Type B pancreatic cell (in vitro differentiated cells): ENCODE data around the gene LIMCH1. TPM values are rescaled to one million over a fixed set of nuclear protein-coding genes. Genes with fewer than 3 reads are reported as not detected.

Source experiments
- DNase-seq: peaks from one replicate; pipeline ENCODE4 v3.0.0; 2021; ENCODE audit warnings: mixed read lengths; ENCODE audit not compliant: unreplicated experiment; ENCODE audit errors: extremely low spot score
- H3K27ac Mint-ChIP-seq: 2 replicates; pipeline ENCODE4 v1.8.0; 2021; ENCODE audit warnings: mild to moderate bottlenecking, mixed read lengths
- H3K27me3 Mint-ChIP-seq: 2 replicates; pipeline ENCODE4 v1.8.0; 2021; ENCODE audit warnings: mixed read lengths
- H3K36me3 Mint-ChIP-seq: 2 replicates; pipeline ENCODE4 v1.8.0; 2021; ENCODE audit warnings: mixed read lengths
- H3K4me1 Mint-ChIP-seq: one replicate; pipeline ENCODE4 v1.8.0; 2021; ENCODE audit warnings: mixed read lengths; ENCODE audit not compliant: unreplicated experiment
- H3K4me3 Mint-ChIP-seq: 2 replicates; pipeline ENCODE4 v1.8.0; 2021; ENCODE audit warnings: mild to moderate bottlenecking, mixed read lengths
- H3K9me3 Mint-ChIP-seq: 2 replicates; pipeline ENCODE4 v1.8.0; 2021; ENCODE audit warnings: mixed read lengths
- CTCF ChIP-seq: fragments of 200-600 bp; sonication (generic); conservative IDR thresholded peaks from 2 replicates; pipeline ENCODE4 v1.5.0; 2021; ENCODE audit warnings: antibody characterized with exemption, mild to moderate bottlenecking
- total RNA-seq: library from RNA; stranded (reverse); gene quantifications from 2 replicates; pipeline ENCODE4 v1.2.1, GENCODE V29; 2021; ENCODE audit warnings: low replicate concordance

Gene LIMCH1
- total RNA-seq, 1 donor from 2014 or later = 67.9 TPM

DNA sequence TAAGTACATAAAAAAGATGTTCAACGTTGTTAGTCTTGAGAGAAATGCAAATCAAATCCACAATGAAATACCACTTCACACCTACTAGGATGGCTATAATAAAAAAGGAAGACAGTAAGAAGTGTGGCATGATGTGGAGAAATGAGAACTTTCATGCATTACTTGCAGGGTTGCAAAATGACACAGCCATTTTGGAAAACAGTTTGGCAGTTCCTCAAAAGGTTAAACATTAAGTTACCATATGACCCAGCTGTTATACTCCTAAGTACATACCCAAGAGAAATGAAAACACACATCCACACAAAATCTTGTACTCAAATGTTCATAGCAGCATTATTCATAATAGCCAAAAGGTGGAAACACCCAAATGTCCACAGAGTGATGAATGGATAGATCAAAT is 25.8 kb upstream of the LIMCH1 start:
- Mint-ChIP-seq H3K27me3 (peaks cover 11% of the 10 kb centered on the region), H3K4me3 (no peak overlapping the region), H3K9me3 (peaks cover 19% of the 10 kb centered on the region), H3K27ac (no peak overlapping the region), H3K4me1 (no peaks in the 10 kb centered on the region), H3K36me3 (peaks cover 17% of the 10 kb centered on the region)
- no peak for DNase-seq
- no peak for TF ChIP-seq CTCF

- H3K4me3 Mint-ChIP-seq = no peak overlapping the region
- DNase-seq = no peak
- H3K9me3 Mint-ChIP-seq = peaks cover 19% of the 10 kb centered on the region
- H3K36me3 Mint-ChIP-seq = peaks cover 17% of the 10 kb centered on the region
- no peak overlapping the region for H3K27ac Mint-ChIP-seq
- no peaks in the 10 kb centered on the region for H3K4me1 Mint-ChIP-seq
- no peak for TF ChIP-seq CTCF
- peaks cover 11% of the 10 kb centered on the region for H3K27me3 Mint-ChIP-seq
These were observed 25.4 kb upstream of the LIMCH1 start for GRCh38 chr4:41512596-41512995.

DNA sequence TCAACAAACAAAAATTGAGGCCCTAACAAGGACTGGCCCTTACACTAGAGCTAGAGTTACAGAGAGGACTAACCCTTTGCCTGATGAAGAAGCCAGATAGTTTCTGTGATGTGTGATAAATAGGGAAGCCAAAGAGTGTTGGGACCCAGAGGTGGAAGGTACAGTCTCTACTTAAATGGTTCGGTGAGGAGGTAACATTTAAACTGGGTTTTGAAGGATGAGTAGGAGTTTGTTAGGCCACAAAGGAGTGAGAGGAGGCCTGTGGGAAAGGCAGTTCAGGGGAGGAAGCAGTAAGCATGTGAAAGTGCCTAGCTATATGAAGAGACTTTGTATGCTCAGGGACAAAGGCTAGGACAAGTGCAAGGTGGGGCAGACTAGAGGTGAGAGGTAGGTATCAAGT is 23.8 kb upstream of the LIMCH1 start:
- H3K36me3 Mint-ChIP-seq = peaks cover 10% of the 10 kb centered on the region
- TF ChIP-seq CTCF = no peak
- peaks cover 10% of the 10 kb centered on the region for H3K9me3 Mint-ChIP-seq
- H3K4me3 Mint-ChIP-seq = no peak overlapping the region
- no peak for DNase-seq
- no peak overlapping the region for H3K27ac Mint-ChIP-seq
- no peaks in the 10 kb centered on the region for H3K4me1 Mint-ChIP-seq
- peaks cover 11% of the 10 kb centered on the region for H3K27me3 Mint-ChIP-seq

GRCh38 chr4:41514766-41515481 is 23.0 kb upstream of the LIMCH1 start:
- peaks cover 11% of the 10 kb centered on the region for H3K27me3 Mint-ChIP-seq
- H3K4me3 Mint-ChIP-seq = no peak overlapping the region
- no peak for DNase-seq
- no peak for TF ChIP-seq CTCF
- peaks cover 10% of the 10 kb centered on the region for H3K9me3 Mint-ChIP-seq
- H3K36me3 Mint-ChIP-seq = peaks cover 10% of the 10 kb centered on the region
- H3K27ac Mint-ChIP-seq = no peak overlapping the region
- no peaks in the 10 kb centered on the region for H3K4me1 Mint-ChIP-seq

DNA sequence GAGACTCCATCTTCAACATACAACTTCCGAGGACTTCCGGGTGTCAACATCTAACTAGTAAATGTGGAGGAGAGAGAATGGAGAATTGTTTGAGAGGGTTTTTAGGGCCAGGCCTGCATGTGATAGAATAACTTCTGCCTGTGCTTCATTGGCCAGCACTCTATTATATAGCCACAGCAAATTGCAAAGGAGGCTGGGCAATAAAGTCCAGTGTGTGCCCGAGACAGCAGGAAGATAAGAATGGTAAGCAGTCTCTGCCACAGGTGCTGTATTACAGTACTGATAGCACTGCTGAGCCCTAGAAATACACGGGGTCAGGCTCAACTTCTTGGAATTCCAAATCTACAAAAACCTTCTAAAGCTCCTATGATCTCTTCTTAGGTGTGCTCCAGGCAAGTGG is 20.8 kb upstream of the LIMCH1 start:
- peaks cover 4% of the 10 kb centered on the region for H3K36me3 Mint-ChIP-seq
- no peaks in the 10 kb centered on the region for H3K4me1 Mint-ChIP-seq
- H3K9me3 Mint-ChIP-seq = peaks cover 5% of the 10 kb centered on the region
- no peak for DNase-seq
- H3K27ac Mint-ChIP-seq = no peak overlapping the region
- no peak for TF ChIP-seq CTCF
- H3K4me3 Mint-ChIP-seq = no peak overlapping the region
- peaks cover 8% of the 10 kb centered on the region for H3K27me3 Mint-ChIP-seq
